ENCODE data around the gene ZNF311. TPM values are rescaled to one million over a fixed set of nuclear protein-coding genes. Genes with fewer than 3 reads are reported as not detected.
A peak's percentile ranks its signal among the peaks of the same experiment; 100 is the strongest.

The ZNF311 gene
- total RNA-seq, 2 donors from 2014 or later, result 0.27 to 0.35 TPM

DNA sequence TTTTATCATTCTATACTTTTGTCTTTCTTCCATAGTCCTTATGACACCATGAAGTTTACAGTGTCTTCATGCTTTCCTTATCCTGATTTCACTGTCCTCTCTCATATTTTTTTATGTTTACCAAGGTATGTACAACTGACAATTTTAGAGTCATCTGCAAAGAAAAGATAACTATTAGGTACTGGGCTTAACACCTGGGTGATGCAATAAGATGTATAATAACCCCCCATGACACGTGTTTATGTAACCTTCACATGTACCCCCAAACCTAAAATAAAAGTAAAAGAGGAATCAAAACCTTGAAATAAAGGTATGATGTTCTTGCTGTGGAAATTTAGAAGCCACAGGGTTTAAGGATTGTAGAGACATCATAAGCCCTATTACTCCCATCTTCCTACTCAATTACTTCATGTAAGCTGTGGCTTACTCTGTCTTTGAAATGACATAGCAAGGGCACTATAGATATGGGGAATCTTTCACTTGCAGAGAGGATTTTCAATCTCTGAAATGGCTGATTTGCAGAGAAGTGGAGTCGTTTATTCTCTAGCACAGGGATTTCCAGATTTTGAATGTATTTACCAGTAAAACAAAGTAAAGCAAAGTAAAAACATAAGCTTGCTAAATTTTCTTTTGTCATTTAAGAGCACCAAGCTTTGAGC lies 20.9 kb upstream of the ZNF311 start:
- H3K9me3 ChIP-seq, result no peaks in the 10 kb centered on the region
- no peak overlapping the region for H3K4me3 ChIP-seq
- H3K27me3 ChIP-seq (replicated peaks; ENCODE audit: insufficient read depth), result no peaks in the 10 kb centered on the region
- ATAC-seq (ENCODE audit: insufficient number of reproducible peaks, low FRiP score, low read depth) (no peak), DNase-seq (ENCODE audit: low spot score) (no peak)
- no peaks in the 10 kb centered on the region for H3K36me3 ChIP-seq
- H3K27ac ChIP-seq, result no peak overlapping the region
- no peaks in the 10 kb centered on the region for H3K4me1 ChIP-seq (ENCODE audit: control insufficient read depth in 1 of 2, low read depth in 2 of 2)
- TF ChIP-seq, protein P1, sequence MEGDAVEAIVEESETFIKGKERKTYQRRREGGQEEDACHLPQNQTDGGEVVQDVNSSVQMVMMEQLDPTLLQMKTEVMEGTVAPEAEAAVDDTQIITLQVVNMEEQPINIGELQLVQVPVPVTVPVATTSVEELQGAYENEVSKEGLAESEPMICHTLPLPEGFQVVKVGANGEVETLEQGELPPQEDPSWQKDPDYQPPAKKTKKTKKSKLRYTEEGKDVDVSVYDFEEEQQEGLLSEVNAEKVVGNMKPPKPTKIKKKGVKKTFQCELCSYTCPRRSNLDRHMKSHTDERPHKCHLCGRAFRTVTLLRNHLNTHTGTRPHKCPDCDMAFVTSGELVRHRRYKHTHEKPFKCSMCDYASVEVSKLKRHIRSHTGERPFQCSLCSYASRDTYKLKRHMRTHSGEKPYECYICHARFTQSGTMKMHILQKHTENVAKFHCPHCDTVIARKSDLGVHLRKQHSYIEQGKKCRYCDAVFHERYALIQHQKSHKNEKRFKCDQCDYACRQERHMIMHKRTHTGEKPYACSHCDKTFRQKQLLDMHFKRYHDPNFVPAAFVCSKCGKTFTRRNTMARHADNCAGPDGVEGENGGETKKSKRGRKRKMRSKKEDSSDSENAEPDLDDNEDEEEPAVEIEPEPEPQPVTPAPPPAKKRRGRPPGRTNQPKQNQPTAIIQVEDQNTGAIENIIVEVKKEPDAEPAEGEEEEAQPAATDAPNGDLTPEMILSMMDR (IDR thresholded peaks at IDR 0.05), result no peak

DNA sequence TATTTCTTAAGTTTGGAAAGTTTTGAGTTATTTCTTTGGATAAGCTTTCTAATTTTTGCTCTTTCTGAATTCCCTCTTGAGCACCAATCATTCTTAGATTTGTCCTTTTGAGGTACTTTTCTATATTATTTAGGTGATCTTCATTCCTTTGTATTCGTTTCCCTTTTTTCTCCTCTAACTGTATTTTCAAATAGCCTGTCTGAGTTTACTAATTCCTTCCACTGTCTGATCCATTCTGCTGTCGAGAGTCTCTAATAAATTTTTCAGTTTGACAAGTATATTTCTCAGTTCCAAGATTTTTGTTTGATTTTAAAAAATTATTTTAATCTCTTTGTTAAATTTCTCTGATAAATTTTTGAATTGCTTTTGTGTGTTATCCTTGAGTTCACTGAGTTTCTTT lies 16.3 kb upstream of the ZNF311 start:
- Histone ChIP-seq H3K9me3 (no peaks in the 10 kb centered on the region), H3K27me3 (replicated peaks; ENCODE audit: insufficient read depth) (no peaks in the 10 kb centered on the region), H3K36me3 (no peaks in the 10 kb centered on the region), H3K4me1 (ENCODE audit: control insufficient read depth in 1 of 2, low read depth in 2 of 2) (no peaks in the 10 kb centered on the region), H3K4me3 (no peak overlapping the region), H3K27ac (no peak overlapping the region)
- no peak for ATAC-seq (ENCODE audit: insufficient number of reproducible peaks, low FRiP score, low read depth)
- TF ChIP-seq, protein P1 (IDR thresholded peaks at IDR 0.05), result no peak
- DNase-seq (ENCODE audit: low spot score), result no peak

DNA sequence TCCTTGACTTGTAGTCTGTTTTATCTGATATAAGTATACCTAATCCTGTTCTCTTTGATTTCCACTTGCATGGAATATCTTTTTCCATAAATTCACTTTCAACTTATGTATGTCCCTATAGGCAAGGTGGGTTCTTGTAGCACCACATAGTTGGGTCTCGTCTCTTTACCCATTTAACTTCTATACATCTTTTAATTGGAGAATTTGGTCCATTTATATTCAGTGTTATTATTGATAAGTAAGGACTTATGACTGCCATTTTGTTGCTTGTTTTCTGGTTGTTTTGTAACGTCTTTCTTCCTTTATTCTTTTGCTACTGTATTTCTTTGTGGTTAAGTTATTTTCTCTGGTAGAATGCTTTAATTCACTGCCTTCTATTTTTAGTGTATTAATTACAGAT lies 14.5 kb upstream of the ZNF311 start:
- TF ChIP-seq, protein P1 (IDR thresholded peaks at IDR 0.05), result no peak
- DNase-seq (ENCODE audit: low spot score), result no peak
- Histone ChIP-seq H3K4me3 (no peak overlapping the region), H3K4me1 (ENCODE audit: control insufficient read depth in 1 of 2, low read depth in 2 of 2) (no peaks in the 10 kb centered on the region), H3K9me3 (no peaks in the 10 kb centered on the region), H3K36me3 (no peaks in the 10 kb centered on the region), H3K27me3 (replicated peaks; ENCODE audit: insufficient read depth) (no peaks in the 10 kb centered on the region), H3K27ac (no peak overlapping the region)
- no peak for ATAC-seq (ENCODE audit: insufficient number of reproducible peaks, low FRiP score, low read depth)

DNA sequence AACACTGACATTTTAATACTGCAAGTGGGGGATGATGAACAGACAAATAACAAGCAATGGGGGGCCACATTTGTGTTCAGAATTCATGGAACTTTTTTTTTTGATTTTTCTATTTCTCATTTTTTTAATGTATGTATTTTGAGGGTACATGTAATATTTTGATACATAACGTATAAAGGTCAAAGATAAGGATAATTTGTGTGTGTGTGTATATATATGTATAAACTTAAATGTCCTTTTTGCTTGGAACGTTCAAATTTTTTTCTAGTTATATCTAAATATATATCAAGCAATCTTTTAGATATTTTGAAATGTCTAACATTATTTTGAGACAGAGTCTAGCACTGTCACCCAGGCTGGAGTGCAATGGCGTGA lies 12.3 kb upstream of the ZNF311 start:
- ATAC-seq (ENCODE audit: insufficient number of reproducible peaks, low FRiP score, low read depth) (no peak), DNase-seq (ENCODE audit: low spot score) (no peak)
- Histone ChIP-seq H3K4me3 (no peak overlapping the region), H3K27ac (no peak overlapping the region), H3K36me3 (no peaks in the 10 kb centered on the region), H3K4me1 (ENCODE audit: control insufficient read depth in 1 of 2, low read depth in 2 of 2) (no peaks in the 10 kb centered on the region), H3K9me3 (no peaks in the 10 kb centered on the region), H3K27me3 (replicated peaks; ENCODE audit: insufficient read depth) (no peaks in the 10 kb centered on the region)
- TF ChIP-seq, protein P1 (IDR thresholded peaks at IDR 0.05), result no peak

DNA sequence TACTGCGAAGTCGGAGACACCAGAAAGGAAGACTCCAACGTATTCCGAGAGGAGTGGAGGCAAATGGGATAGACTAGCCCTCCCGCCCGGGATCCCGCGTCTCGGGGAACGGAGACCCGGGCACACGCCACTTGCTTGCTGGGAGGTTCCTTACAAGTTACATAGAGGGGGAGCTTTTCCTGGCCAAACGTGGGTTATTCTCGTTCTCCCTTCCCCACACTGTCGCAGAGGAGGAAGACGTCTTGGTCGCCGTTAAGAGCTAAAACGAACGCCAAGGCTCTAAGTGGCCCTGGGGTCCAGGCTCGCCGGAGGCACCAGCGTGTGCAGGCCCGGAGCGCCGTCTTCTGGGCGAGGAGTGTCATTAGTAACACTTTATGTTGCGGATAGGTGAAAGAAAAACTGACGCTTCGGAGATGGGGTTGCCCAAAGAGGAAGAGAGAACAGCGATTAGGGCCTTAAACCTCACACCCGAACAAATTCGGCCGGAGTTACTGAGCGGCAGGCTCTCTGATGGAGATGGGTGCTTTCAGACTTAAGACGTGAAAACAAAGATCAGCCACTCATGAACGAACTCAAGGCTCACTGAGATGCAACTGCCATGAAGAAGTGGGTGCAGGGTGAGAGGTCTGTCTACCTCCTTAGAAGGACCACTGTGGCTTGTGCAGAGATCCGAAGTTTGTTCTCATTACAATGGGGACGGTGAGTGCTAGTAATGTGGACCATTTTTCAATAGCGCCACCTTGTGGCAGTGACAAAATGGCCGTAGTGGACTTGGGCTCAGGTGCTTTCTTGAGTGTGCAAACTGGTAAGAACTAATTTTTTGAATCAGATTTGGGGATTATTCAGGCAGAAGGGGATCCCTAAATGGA lies 11.7 kb upstream of the ZNF311 start:
- no peaks in the 10 kb centered on the region for H3K9me3 ChIP-seq

More for the DNA sequence above, 11.7 kb upstream of the ZNF311 start:
- TF ChIP-seq, protein P1 (IDR thresholded peaks at IDR 0.05), result peak; percentile 87
- no peaks in the 10 kb centered on the region for H3K36me3 ChIP-seq
- peak overlapping the region in 1 of 2 donors; percentile 10 for H3K27ac ChIP-seq
- peak; percentile 40 for DNase-seq (ENCODE audit: low spot score)
- H3K27me3 ChIP-seq (replicated peaks; ENCODE audit: insufficient read depth), result no peaks in the 10 kb centered on the region
- ATAC-seq (ENCODE audit: insufficient number of reproducible peaks, low FRiP score, low read depth), result peak; percentile 80
- peak overlapping the region; percentile 63 for H3K4me3 ChIP-seq
- H3K4me1 ChIP-seq (ENCODE audit: control insufficient read depth in 1 of 2, low read depth in 2 of 2), result peaks cover 0 to 4% of the 10 kb centered on the region in 2 donors
